GM12875 (cell line): ENCODE data around the gene TSEN34.
"Not testable (repeated sequence)": the region's sequence is repeated elsewhere in the genome, so short reads cannot be mapped to it uniquely, and the experiment has no call there.

Experiments used
- H3K4me3 ChIP-seq: one replicate; pipeline ENCODE4 v1.5.1; 2011; ENCODE audit warnings: low read depth, low read length, control low read depth
- CTCF ChIP-seq: IDR thresholded peaks from 2 replicates; pipeline ENCODE4 v1.5.1; 2011; ENCODE audit warnings: low read depth, mild to moderate bottlenecking, control low read depth, inconsistent platforms, low read length, moderate library complexity, borderline replicate concordance; ENCODE audit not compliant: insufficient read depth

TSEN34 gene

GRCh38 chr19:54180691-54181091, 10.4 kb upstream of the TSEN34 start:
- TF ChIP-seq CTCF, result no peak
- H3K4me3 ChIP-seq, result no peak overlapping the region

GRCh38 chr19:54181894-54182293, 9.2 kb upstream of the TSEN34 start:
- H3K4me3 ChIP-seq, result not testable (repeated sequence)

- no peak for TF ChIP-seq CTCF
- no peak overlapping the region for H3K4me3 ChIP-seq
Measured at GRCh38 chr19:54183431-54183830, 7.7 kb upstream of the TSEN34 start.

- no peak for TF ChIP-seq CTCF
- no peak overlapping the region for H3K4me3 ChIP-seq
Measured at GRCh38 chr19:54186351-54186750, 4.8 kb upstream of the TSEN34 start.

- no peak for TF ChIP-seq CTCF
- H3K4me3 ChIP-seq, result no peak overlapping the region
Measured at GRCh38 chr19:54186934-54187381, 4.2 kb upstream of the TSEN34 start.

GRCh38 chr19:54188215-54188871, 2.8 kb upstream of the TSEN34 start:
- TF ChIP-seq CTCF, result no peak
- H3K4me3 ChIP-seq, result peak overlapping the region; percentile 74

- peak within 1 kb of the TSS; percentile 85 for H3K4me3 ChIP-seq
- TF ChIP-seq CTCF, result peak; percentile 51
Measured at GRCh38 chr19:54189145-54189734, 1.9 kb upstream of the TSEN34 start, which contains the start of gene MBOAT7. TSS of gene MBOAT7 (minus strand) at chr19:54189580. CDS start at chr19:54188508, 1,072 bp downstream.
